ENCODE results near the gene CDK12. TPM values are rescaled to one million over a fixed set of nuclear protein-coding genes. Genes with fewer than 3 reads are reported as not detected.
"Not testable (repeated sequence)": the region's sequence is repeated elsewhere in the genome, so short reads cannot be mapped to it uniquely, and the experiment has no call there.

CDK12 gene
- total RNA-seq, 1 donor from 2014 or later = 93.4 TPM

DNA sequence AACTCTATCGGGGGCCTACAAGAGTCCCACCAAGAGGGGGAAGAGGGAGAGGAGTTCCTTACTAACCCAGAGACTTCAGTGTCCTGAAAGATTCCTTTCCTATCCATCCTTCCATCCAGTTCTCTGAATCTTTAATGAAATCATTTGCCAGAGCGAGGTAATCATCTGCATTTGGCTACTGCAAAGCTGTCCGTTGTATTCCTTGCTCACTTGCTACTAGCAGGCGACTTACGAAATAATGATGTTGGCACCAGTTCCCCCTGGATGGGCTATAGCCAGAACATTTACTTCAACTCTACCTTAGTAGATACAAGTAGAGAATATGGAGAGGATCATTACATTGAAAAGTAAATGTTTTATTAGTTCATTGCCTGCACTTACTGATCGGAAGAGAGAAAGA, 70.0 kb downstream of the CDK12 start:
- H3K36me3 Mint-ChIP-seq = peaks cover 22% of the 10 kb centered on the region
- DNase-seq (ENCODE audit: low spot score in 2 of 2, unreplicated experiment in 2 of 2) = no peak
- H3K9me3 Mint-ChIP-seq = no peaks in the 10 kb centered on the region
- TF ChIP-seq, protein P1, sequence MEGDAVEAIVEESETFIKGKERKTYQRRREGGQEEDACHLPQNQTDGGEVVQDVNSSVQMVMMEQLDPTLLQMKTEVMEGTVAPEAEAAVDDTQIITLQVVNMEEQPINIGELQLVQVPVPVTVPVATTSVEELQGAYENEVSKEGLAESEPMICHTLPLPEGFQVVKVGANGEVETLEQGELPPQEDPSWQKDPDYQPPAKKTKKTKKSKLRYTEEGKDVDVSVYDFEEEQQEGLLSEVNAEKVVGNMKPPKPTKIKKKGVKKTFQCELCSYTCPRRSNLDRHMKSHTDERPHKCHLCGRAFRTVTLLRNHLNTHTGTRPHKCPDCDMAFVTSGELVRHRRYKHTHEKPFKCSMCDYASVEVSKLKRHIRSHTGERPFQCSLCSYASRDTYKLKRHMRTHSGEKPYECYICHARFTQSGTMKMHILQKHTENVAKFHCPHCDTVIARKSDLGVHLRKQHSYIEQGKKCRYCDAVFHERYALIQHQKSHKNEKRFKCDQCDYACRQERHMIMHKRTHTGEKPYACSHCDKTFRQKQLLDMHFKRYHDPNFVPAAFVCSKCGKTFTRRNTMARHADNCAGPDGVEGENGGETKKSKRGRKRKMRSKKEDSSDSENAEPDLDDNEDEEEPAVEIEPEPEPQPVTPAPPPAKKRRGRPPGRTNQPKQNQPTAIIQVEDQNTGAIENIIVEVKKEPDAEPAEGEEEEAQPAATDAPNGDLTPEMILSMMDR (IDR thresholded peaks at IDR 0.05; ENCODE audit: unreplicated experiment) = no peak
- H3K4me1 Mint-ChIP-seq = peaks cover 11% of the 10 kb centered on the region
- H3K27ac Mint-ChIP-seq = no peak overlapping the region
- H3K4me3 Mint-ChIP-seq = no peak overlapping the region
- H3K27me3 Mint-ChIP-seq (ENCODE audit: low read depth) = no peaks in the 10 kb centered on the region

DNA sequence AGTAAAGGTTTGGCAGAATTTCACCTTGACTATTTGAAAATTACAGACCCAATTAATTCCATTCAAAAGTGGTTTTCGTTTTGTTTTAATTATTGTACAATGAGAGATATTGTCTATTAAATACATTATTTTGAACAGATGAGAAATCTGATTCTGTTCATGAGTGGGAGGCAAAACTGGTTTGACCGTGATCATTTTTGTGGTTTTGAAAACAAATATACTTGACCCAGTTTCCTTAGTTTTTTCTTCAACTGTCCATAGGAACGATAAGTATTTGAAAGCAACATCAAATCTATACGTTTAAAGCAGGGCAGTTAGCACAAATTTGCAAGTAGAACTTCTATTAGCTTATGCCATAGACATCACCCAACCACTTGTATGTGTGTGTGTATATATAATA, 72.6 kb downstream of the CDK12 start:
- Mint-ChIP-seq H3K9me3 (no peaks in the 10 kb centered on the region), H3K4me1 (peaks cover 16% of the 10 kb centered on the region), H3K27ac (no peak overlapping the region), H3K27me3 (ENCODE audit: low read depth) (no peaks in the 10 kb centered on the region), H3K4me3 (no peak overlapping the region), H3K36me3 (peaks cover 6% of the 10 kb centered on the region)
- TF ChIP-seq, protein P1 (IDR thresholded peaks at IDR 0.05; ENCODE audit: unreplicated experiment) = no peak
- DNase-seq (ENCODE audit: low spot score in 2 of 2, unreplicated experiment in 2 of 2) = no peak

DNA sequence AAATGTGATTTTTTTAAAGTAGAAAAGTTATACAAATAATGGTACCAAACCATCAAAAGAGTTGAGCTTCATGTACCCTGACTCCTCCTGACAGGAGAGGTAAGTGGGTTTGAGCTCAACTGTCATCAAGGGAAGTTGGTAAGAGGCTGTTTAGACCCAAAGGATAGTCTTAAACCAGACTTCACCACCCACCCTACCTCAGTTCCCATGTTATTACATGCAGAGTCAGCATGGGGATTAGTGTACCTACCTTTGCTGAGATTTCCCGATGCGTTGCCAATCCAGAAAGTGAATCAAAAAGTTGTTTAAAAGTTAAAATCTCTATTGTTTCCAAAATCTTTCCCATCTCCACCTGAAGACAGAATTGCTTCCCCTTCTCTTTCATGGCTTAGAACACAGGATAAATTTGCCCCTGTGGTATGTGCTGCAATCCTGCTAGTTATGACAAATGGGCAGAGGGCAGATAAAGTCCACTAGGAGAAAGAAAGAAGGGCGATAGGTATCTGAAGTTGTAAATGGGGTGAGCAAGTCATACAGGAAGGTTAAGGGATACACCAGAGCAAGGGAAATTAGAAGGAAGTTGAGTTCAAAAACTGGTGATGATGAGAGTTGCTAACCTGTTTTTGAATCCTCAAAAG, 73.6 kb downstream of the CDK12 start:
- no peaks in the 10 kb centered on the region for H3K9me3 Mint-ChIP-seq
- H3K27ac Mint-ChIP-seq = no peak overlapping the region

DNA sequence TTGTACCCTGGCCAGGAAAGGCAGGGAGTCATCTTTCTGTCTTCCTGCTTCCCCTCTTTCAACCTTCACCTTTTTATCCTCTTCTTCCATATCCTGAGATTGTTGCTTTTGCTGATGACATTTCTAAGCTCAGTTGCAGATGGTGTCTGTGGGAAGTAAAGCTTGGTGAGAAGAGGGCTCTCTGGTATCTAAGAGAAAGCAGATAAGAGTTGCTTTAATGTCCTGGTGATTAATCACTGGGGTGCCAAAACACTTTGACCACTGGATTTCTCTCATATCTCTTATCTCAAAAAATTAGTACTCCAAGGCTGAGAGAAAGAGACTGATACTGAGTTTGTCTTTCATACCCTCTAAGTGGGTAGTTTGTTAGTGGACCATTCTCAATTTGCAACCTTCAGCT, 75.2 kb downstream of the CDK12 start:
- no peak for DNase-seq (ENCODE audit: low spot score in 2 of 2, unreplicated experiment in 2 of 2)
- peaks cover 19% of the 10 kb centered on the region for H3K4me1 Mint-ChIP-seq
- no peaks in the 10 kb centered on the region for H3K9me3 Mint-ChIP-seq
- TF ChIP-seq, protein P1 (IDR thresholded peaks at IDR 0.05; ENCODE audit: unreplicated experiment) = no peak
- H3K36me3 Mint-ChIP-seq = peaks cover 4% of the 10 kb centered on the region
- H3K27me3 Mint-ChIP-seq (ENCODE audit: low read depth) = no peaks in the 10 kb centered on the region
- H3K4me3 Mint-ChIP-seq = no peak overlapping the region
- no peak overlapping the region for H3K27ac Mint-ChIP-seq

More for the DNA sequence above, 73.6 kb downstream of the CDK12 start:
- Mint-ChIP-seq H3K4me1 (peaks cover 19% of the 10 kb centered on the region), H3K4me3 (no peak overlapping the region), H3K36me3 (peaks cover 4% of the 10 kb centered on the region), H3K27me3 (ENCODE audit: low read depth) (no peaks in the 10 kb centered on the region)
- no peak for DNase-seq (ENCODE audit: low spot score in 2 of 2, unreplicated experiment in 2 of 2)
- TF ChIP-seq, protein P1 (IDR thresholded peaks at IDR 0.05; ENCODE audit: unreplicated experiment) = no peak

DNA sequence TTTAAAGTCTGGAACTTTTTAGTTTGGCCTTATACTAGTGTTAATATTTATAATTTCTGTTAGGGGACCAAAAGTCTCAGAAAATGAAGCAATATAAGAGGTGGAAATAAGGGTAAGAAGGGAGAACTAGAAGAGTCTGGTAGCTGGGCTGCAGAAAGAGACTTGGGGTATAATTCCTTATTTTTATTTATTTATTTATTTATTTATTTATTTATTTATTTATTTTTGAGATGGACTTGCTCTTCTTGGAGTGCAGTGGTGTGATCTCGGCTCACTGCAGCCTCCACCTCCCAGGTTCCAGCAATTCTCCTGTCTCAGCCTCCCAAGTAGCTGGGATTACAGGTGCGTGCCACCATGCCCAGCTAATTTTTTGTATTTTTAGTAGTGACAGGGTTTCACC, 76.1 kb downstream of the CDK12 start:
- H3K27ac Mint-ChIP-seq; H3K27me3 Mint-ChIP-seq (ENCODE audit: low read depth); H3K9me3 Mint-ChIP-seq: not testable (repeated sequence)

DNA sequence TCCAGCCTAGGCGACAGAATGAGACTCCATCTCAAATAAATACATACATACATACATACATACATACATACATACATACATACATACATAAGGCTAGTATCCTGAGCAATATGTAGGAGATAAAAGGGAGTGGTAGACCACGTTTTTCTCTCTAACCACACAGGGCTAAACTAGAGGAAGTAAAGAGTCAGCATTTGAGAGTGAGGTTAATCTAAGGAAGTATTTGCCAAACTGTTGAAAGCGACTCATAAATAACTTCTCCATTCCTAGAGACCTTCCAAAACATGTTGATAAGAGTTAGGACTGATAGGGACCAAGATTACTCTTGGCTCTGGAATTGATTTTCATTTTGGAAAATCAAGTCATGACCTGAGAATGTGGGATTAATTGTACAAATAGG, 77.6 kb downstream of the CDK12 start:
- peaks cover 2% of the 10 kb centered on the region for H3K36me3 Mint-ChIP-seq
- H3K4me1 Mint-ChIP-seq = peaks cover 15% of the 10 kb centered on the region
- TF ChIP-seq, protein P1 (IDR thresholded peaks at IDR 0.05; ENCODE audit: unreplicated experiment) = no peak
- no peak overlapping the region for H3K27ac Mint-ChIP-seq
- H3K9me3 Mint-ChIP-seq = no peaks in the 10 kb centered on the region
- H3K27me3 Mint-ChIP-seq (ENCODE audit: low read depth) = no peaks in the 10 kb centered on the region
- H3K4me3 Mint-ChIP-seq = no peak overlapping the region
- DNase-seq (ENCODE audit: low spot score in 2 of 2, unreplicated experiment in 2 of 2) = no peak

More for the DNA sequence above, 76.1 kb downstream of the CDK12 start:
- not testable (repeated sequence) for DNase-seq (ENCODE audit: low spot score in 2 of 2, unreplicated experiment in 2 of 2); H3K4me3 Mint-ChIP-seq; H3K36me3 Mint-ChIP-seq
- peaks cover 19% of the 10 kb centered on the region for H3K4me1 Mint-ChIP-seq
